Placental epithelial cell (primary cell): Measurements from ENCODE around the gene RAPGEF4. TPM values are rescaled to one million over a fixed set of nuclear protein-coding genes. Genes with fewer than 3 reads are reported as not detected.

Experiments used
- small RNA-seq: library from RNA; depleted of rRNA; stranded (forward); fragments of <200 nt; gene quantifications from one replicate; pipeline ENCODE3, GENCODE V24; 2012
- total RNA-seq: library from RNA; depleted of rRNA; stranded (reverse); fragments of >200 nt; gene quantifications from 2 replicates; pipeline ENCODE4 v1.2.3, GENCODE V29; 2012

The RAPGEF4 gene
- 1.3 and 2.0 TPM in 2 replicates for total RNA-seq

GRCh38 chr2:172735582-172736423, at the start of gene RAPGEF4:
TSS of gene RAPGEF4 (plus strand) at chr2:172735845. CDS start at chr2:172735984, 139 bp downstream.

DNA sequence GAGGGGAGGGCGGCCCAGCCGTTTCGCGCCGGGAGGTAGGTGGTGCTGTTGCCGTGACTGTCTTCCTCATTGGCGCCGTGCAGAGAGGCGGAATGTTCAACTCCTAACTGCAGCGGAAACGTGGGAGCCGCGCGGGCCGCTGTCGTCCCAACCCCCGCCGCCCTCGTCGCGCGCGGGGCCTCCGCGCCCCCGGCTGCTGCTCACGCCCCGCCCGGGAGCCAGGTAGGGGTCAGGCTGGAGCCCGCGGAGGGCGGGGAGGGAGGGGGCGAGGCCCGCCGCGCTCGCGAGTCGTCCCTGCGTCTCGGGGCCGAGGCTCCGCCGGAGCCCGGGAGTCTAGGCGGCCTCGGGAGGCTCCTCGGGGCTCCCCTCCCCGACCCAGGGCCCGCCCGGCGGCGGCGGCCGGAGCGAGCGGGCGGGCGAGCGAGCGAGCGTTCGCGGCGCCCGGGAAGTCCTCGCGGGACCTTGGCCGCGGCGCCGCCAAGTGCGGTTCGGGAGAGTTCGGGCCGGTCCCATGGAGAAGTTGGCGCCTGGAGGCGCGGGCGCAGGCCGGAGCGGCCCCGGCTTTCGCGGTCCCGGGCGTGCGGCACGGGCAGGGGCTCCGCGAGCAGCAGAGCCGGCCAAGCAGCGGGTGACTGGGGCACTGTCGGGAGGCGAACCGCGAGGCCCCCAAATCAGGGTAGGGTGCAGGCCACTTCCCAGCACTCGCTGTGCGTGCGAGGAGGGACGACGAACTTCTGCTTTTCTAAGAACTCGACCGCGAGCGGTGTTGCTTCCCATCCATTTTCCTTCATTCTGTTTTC, 340.3 kb downstream of the RAPGEF4 start, which contains the start of gene MAP3K20:
TSS of gene MAP3K20 (plus strand) at position 66 of the 800 bp plus-strand sequence. CDS start 15,186 bp downstream, outside the sequence.

Small RNAs within 50 kb of the gene (small RNA-seq; reads per million reads assigned to genes)
- 0.14 reads per million for gene RF01210

Other genes starting within 250 kb of the RAPGEF4 start
- gene PDK1, start 179.8 kb upstream of the RAPGEF4 start, total RNA-seq: 17.3 and 23.3 TPM in 2 replicates